Measurements from ENCODE around the gene WFDC6. TPM values are rescaled to one million over a fixed set of nuclear protein-coding genes. Genes with fewer than 3 reads are reported as not detected.
"Not testable (repeated sequence)": the region's sequence is repeated elsewhere in the genome, so short reads cannot be mapped to it uniquely, and the experiment has no call there.

WFDC6 gene
- total RNA-seq, result 1 to 10 TPM in 1 of 2 donors, not detected in 1; 2.3 TPM
- polyA plus RNA-seq, result 1 to 10 TPM in 1 of 2 donors, under 1 TPM in 1; 0.24 to 1.0 TPM
- long read RNA-seq, donor 1, result 0 reads
- long read RNA-seq, donor 2, result 0 reads
- long read RNA-seq, donor 3, result 0 reads
- long read RNA-seq, donor 4, result 0 reads
- long read RNA-seq, donor 5, result 0 reads

- Histone ChIP-seq H3K27ac (ENCODE audit: low read depth in 1 of 2, low read length in 1 of 2) (no peak within 1 kb of the TSS), H3K4me1 (ENCODE audit: control insufficient read depth in 5 of 5, insufficient read depth in 5 of 5, low read length in 5 of 5) (no peaks in the 10 kb centered on the region), H3K36me3 (ENCODE audit: control insufficient read depth in 4 of 4, insufficient read depth in 4 of 4, low read length in 4 of 4) (no peaks in the 10 kb centered on the region), H3K27me3 (ENCODE audit: control insufficient read depth in 3 of 3, insufficient read depth in 3 of 3, low read length in 2 of 3) (peaks cover 0 to 11% (median 0%) of the 10 kb centered on the region in 3 donors), H3K9ac (ENCODE audit: insufficient read depth in 1 of 2, low read length in 2 of 2) (no peak within 1 kb of the TSS), H3K4me3 (no peak within 1 kb of the TSS), H3K9me3 (ENCODE audit: control insufficient read depth in 4 of 4, insufficient read depth in 3 of 4, low read length in 3 of 4) (peaks cover 0 to 4% (median 0%) of the 10 kb centered on the region in 4 donors)
- 87 to 94% methylated on average over 2 of the region's 2 CpGs for WGBS, 2 donors
- DNase-seq, result no peak
- no peak for TF ChIP-seq CTCF (IDR thresholded peaks at IDR 0.05; ENCODE audit: control extremely low read depth, extremely low read depth)
- no peak for ATAC-seq (ENCODE audit: insufficient read depth, low FRiP score)
Measured at GRCh38 chr20:45539382-45539781, at the start of gene WFDC6. Gene WFDC6 (minus strand): TSS chr20:45539482. CDS start chr20:45539407, 75 bp downstream.

GRCh38 chr20:45588800-45589199 lies 49.5 kb upstream of the WFDC6 start:
- whole genome bisulfite sequencing, 2 donors, result 76 to 88% methylated on average over 2 of the region's 2 CpGs
- Histone ChIP-seq H3K27me3 (ENCODE audit: control insufficient read depth in 3 of 3, insufficient read depth in 3 of 3, low read length in 2 of 3) (no peaks in the 10 kb centered on the region), H3K4me3 (no peak overlapping the region), H3K36me3 (ENCODE audit: control insufficient read depth in 4 of 4, insufficient read depth in 4 of 4, low read length in 4 of 4) (no peaks in the 10 kb centered on the region), H3K4me1 (ENCODE audit: control insufficient read depth in 5 of 5, insufficient read depth in 5 of 5, low read length in 5 of 5) (no peaks in the 10 kb centered on the region), H3K9ac (ENCODE audit: insufficient read depth in 1 of 2, low read length in 2 of 2) (no peak overlapping the region), H3K27ac (ENCODE audit: low read depth in 1 of 2, low read length in 1 of 2) (no peak overlapping the region), H3K9me3 (ENCODE audit: control insufficient read depth in 4 of 4, insufficient read depth in 3 of 4, low read length in 3 of 4) (peaks cover 0 to 5% (median 0%) of the 10 kb centered on the region in 4 donors)
- TF ChIP-seq CTCF (IDR thresholded peaks at IDR 0.05; ENCODE audit: control extremely low read depth, extremely low read depth), result no peak
- no peak for DNase-seq
- ATAC-seq (ENCODE audit: insufficient read depth, low FRiP score), result no peak

- H3K4me1 ChIP-seq (ENCODE audit: control insufficient read depth in 5 of 5, insufficient read depth in 5 of 5, low read length in 5 of 5); DNase-seq; H3K36me3 ChIP-seq (ENCODE audit: control insufficient read depth in 4 of 4, insufficient read depth in 4 of 4, low read length in 4 of 4); ATAC-seq (ENCODE audit: insufficient read depth, low FRiP score); H3K9ac ChIP-seq (ENCODE audit: insufficient read depth in 1 of 2, low read length in 2 of 2); H3K4me3 ChIP-seq; H3K9me3 ChIP-seq (ENCODE audit: control insufficient read depth in 4 of 4, insufficient read depth in 3 of 4, low read length in 3 of 4); H3K27me3 ChIP-seq (ENCODE audit: control insufficient read depth in 3 of 3, insufficient read depth in 3 of 3, low read length in 2 of 3); H3K27ac ChIP-seq (ENCODE audit: low read depth in 1 of 2, low read length in 1 of 2): not testable (repeated sequence)
- 73 to 90% methylated on average over 5 of the region's 5 CpGs for WGBS, 2 donors
Measured at GRCh38 chr20:45585986-45586385, 46.7 kb upstream of the WFDC6 start.

- not testable (repeated sequence) for H3K27ac ChIP-seq (ENCODE audit: low read depth in 1 of 2, low read length in 1 of 2); H3K4me1 ChIP-seq (ENCODE audit: control insufficient read depth in 5 of 5, insufficient read depth in 5 of 5, low read length in 5 of 5); DNase-seq; H3K4me3 ChIP-seq; H3K9me3 ChIP-seq (ENCODE audit: control insufficient read depth in 4 of 4, insufficient read depth in 3 of 4, low read length in 3 of 4); ATAC-seq (ENCODE audit: insufficient read depth, low FRiP score); H3K9ac ChIP-seq (ENCODE audit: insufficient read depth in 1 of 2, low read length in 2 of 2); H3K36me3 ChIP-seq (ENCODE audit: control insufficient read depth in 4 of 4, insufficient read depth in 4 of 4, low read length in 4 of 4); H3K27me3 ChIP-seq (ENCODE audit: control insufficient read depth in 3 of 3, insufficient read depth in 3 of 3, low read length in 2 of 3)
- WGBS, 2 donors, result 84 to 91% methylated on average over 5 of the region's 5 CpGs
Measured at GRCh38 chr20:45584294-45584693, 45.0 kb upstream of the WFDC6 start.

All from lung (tissue), 16 donors.